Lung (tissue), 12 donors: ENCODE data around the gene CAP1. TPM values are rescaled to one million over a fixed set of nuclear protein-coding genes. Genes with fewer than 3 reads are reported as not detected.
A peak's percentile ranks its signal among the peaks of the same experiment; 100 is the strongest.

Experiments used
- ATAC-seq: fragments of 200-7000 bp; cut with Tn5 transposase; one replicate; pipeline ENCODE4 v1.9.1; 2020; ENCODE audit warnings: moderate number of reproducible peaks; ENCODE audit not compliant: insufficient read depth, low FRiP score
- DNase-seq, 3 donors: peaks; one replicate each; pipeline ENCODE4 v3.0.0-alpha.2; 2013 to 2017
- H3K27ac ChIP-seq, 2 donors: one replicate each; pipeline ENCODE4 v1.5.1; 2013; ENCODE audit warnings: mild to moderate bottlenecking in 2 of 2, moderate library complexity in 2 of 2, control low read depth in 1 of 2, inconsistent platforms in 1 of 2, low read depth in 1 of 2, low read length in 1 of 2
- H3K27me3 ChIP-seq, 3 donors: one replicate each; pipeline ENCODE4 v1.5.1; 2013; ENCODE audit warnings: low read length in 2 of 3; ENCODE audit not compliant: control insufficient read depth in 3 of 3, insufficient read depth in 3 of 3
- H3K36me3 ChIP-seq, 4 donors: one replicate each; pipeline ENCODE4 v1.5.1; 2013; ENCODE audit warnings: low read length in 4 of 4, mild to moderate bottlenecking in 1 of 4, moderate library complexity in 1 of 4; ENCODE audit not compliant: control insufficient read depth in 4 of 4, insufficient read depth in 4 of 4
- H3K4me1 ChIP-seq, 5 donors: one replicate each; pipeline ENCODE4 v1.5.1; 2013; ENCODE audit warnings: low read length in 5 of 5, mild to moderate bottlenecking in 2 of 5, moderate library complexity in 1 of 5; ENCODE audit not compliant: control insufficient read depth in 5 of 5, insufficient read depth in 5 of 5
- H3K4me3 ChIP-seq: one replicate; pipeline ENCODE4 v1.5.1; 2013; ENCODE audit warnings: mild to moderate bottlenecking, control low read depth, moderate library complexity
- H3K9ac ChIP-seq, 2 donors: one replicate each; pipeline ENCODE4 v1.5.1; 2013; ENCODE audit warnings: low read length in 2 of 2, control low read depth in 1 of 2; ENCODE audit not compliant: insufficient read depth in 1 of 2
- H3K9me3 ChIP-seq, 4 donors: one replicate each; pipeline ENCODE4 v1.5.1; 2013; ENCODE audit warnings: low read length in 3 of 4, mild to moderate bottlenecking in 1 of 4, moderate library complexity in 1 of 4; ENCODE audit not compliant: control insufficient read depth in 4 of 4, insufficient read depth in 3 of 4
- CTCF ChIP-seq: IDR thresholded peaks from 2 replicates; pipeline ENCODE4 v1.5.1; 2012; ENCODE audit warnings: mild to moderate bottlenecking; ENCODE audit errors: control extremely low read depth, extremely low read depth
- WGBS, 2 donors: extraction: QIAGEN DNeasy Blood & Tissue Kit; methylation state at CpG; one replicate each; pipeline ENCODE4 v1.1.7; 2013; 5-methylcytosine and 5-hydroxymethylcytosine counted together
- polyA plus RNA-seq, 2 donors: library from polyadenylated mRNA; stranded (reverse); fragments of 200-250 nt; gene quantifications; one replicate each; pipeline ENCODE4 v1.2.1, GENCODE V29; 2013
- total RNA-seq, 2 donors: library from RNA; depleted of rRNA in 1 of 2; stranded (reverse); fragments of >200 nt in 1 of 2; gene quantifications; one replicate each; pipeline ENCODE4 v1.2.1, GENCODE V29; 2014 to 2021
- donor health status: control.
- donor health status: control.
- donor health status: Bipolar disorder and iron deficiency.
- donor health status: healthy.
- donor health status: DM: yes; HTN: yes; CAD: no.

Gene CAP1
- total and polyA plus RNA-seq, 4 donors = 109 to 454 (median 285) TPM

DNA sequence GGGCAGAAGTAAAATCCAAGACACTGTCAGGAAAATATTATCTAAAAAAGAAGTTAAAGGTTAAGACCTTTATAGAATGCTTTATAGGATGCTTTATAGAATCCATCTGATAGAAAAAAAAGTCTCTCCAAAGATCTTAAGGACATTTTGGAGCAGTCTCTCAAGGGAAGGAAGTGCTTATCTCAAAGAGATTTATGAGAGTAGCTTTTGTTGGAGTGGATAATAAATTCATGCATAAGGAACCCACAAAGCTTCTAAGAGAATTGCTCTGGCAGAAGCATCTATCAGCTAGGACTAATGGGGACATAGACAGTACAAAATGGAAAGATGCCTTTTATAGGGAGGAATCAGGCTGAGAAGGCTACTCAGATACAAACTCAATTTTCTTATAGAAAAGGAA lies 12.9 kb upstream of the CAP1 start:
- ATAC-seq = no peak
- Histone ChIP-seq H3K27me3 (no peaks in the 10 kb centered on the region), H3K9me3 (peaks cover 0 to 6% (median under 1%) of the 10 kb centered on the region in 4 donors), H3K36me3 (no peaks in the 10 kb centered on the region), H3K4me3 (no peak overlapping the region), H3K9ac (no peak overlapping the region), H3K4me1 (peaks cover 0 to 5% (median 0%) of the 10 kb centered on the region in 5 donors), H3K27ac (no peak overlapping the region)
- TF ChIP-seq CTCF = no peak
- DNase-seq = no peak

DNA sequence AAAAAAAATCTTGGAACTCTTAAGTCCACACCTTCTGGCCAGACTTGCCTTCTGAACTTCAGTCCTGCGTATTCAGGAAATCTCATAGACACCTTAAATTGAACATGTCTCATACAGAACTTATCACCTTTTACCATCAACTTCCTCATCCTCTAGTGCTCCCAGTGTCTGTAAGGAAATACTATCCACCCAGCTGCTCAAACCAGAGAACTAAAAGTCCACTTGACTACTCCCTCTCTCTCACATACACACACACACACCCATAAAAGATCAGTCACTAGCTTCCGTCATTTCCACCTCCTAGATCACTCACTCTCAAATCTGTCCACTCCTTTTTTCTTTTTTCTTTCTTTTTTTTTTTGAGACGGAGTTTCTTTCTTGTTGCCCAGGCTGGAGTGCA lies 10.9 kb upstream of the CAP1 start:
- Histone ChIP-seq H3K9me3 (peaks cover 0 to 4% (median 0%) of the 10 kb centered on the region in 4 donors), H3K9ac (no peak overlapping the region), H3K27ac (no peak overlapping the region), H3K4me1 (peaks cover 0 to 5% (median 0%) of the 10 kb centered on the region in 5 donors), H3K4me3 (no peak overlapping the region), H3K27me3 (no peaks in the 10 kb centered on the region), H3K36me3 (no peaks in the 10 kb centered on the region)
- 36 to 56% methylated on average over 3 of the region's 3 CpGs for WGBS, 2 donors
- ATAC-seq = no peak
- DNase-seq = no peak
- no peak for TF ChIP-seq CTCF

DNA sequence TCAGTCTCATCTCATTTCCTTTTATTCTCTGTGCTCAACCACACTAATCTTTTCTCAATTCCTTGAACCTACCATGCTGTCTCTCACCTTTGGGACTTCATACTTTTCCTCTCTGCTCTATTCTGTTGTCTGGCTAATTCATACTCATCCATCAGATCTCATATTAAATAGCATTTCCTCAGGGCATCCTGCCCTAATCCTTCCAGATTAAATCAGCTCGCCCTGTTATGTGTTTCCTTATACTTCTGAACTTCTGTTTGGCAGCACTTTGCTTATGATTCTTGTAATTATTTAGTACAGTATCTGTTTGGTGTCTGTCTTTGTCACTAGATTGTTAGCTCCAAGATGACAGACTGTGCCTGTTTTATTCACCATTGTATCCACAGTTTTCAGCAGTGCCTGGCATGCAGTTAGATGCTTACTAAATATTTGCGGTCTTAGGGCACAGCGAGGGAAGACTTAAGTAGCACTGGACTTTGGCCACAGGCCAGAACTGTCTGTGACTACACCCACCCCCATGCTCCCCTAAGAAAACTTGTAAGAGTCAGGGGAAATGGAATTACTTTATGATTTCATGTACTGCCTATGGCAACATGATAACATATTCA lies 9.9 kb upstream of the CAP1 start:
- Histone ChIP-seq H3K36me3 (no peaks in the 10 kb centered on the region), H3K4me3 (no peak overlapping the region), H3K27ac (no peak overlapping the region), H3K9ac (no peak overlapping the region), H3K4me1 (peaks cover 0 to 5% (median 0%) of the 10 kb centered on the region in 5 donors), H3K27me3 (no peaks in the 10 kb centered on the region), H3K9me3 (peaks cover 0 to 4% (median 0%) of the 10 kb centered on the region in 4 donors)
- 50 to 59% methylated on average over 3 of the region's 3 CpGs for WGBS, 2 donors
- no peak for TF ChIP-seq CTCF
- DNase-seq = peak in 2 of 3 donors; percentile 40 to 48
- ATAC-seq = no peak
